ENCODE results near the gene SMIM1.

- TF ChIP-seq EZH2phosphoT487 (IDR thresholded peaks at IDR 0.05; ENCODE audit: insufficient read depth, low read depth) = no peak
- no peak for TF ChIP-seq EZH2 (IDR thresholded peaks at IDR 0.05; ENCODE audit: insufficient read depth, poor library complexity, severe bottlenecking)
These were observed 23.1 kb downstream of the SMIM1 start for GRCh38 chr1:3795453-3796214.
